ENCODE results near the gene BFSP2.

The BFSP2 gene

DNA sequence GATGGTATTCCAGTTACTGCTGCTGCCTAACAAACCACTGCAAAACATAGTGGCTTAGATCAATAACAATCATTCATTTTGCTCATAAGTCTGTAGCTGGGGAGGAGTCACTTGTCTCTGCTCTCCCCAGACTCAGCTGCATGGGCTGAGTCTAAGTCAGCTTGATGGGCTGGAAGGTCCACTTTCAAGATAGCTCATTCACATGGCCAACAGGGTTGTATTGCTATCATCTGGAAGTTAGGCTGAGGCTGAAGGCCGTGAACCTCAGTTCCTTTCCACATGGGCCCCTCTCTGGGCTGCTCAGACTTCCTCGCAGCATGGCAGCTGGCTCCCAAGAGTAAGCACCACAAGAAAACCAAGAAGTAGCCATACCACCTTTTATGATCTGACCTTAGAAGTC, 28.7 kb upstream of the BFSP2 start:
- ChIA-PET POLR2A (no interaction called here), CTCF (interaction anchor here (1.1 to 2.1 kb wide), 4 partner anchors 9 to 15 kb away, joined by 3 to 6 read pairs (median 4); no protein-coding TSS in a partner anchor)
- DNase-seq (ENCODE audit: extremely low spot score) = no peak
- TF ChIP-seq, protein P1, sequence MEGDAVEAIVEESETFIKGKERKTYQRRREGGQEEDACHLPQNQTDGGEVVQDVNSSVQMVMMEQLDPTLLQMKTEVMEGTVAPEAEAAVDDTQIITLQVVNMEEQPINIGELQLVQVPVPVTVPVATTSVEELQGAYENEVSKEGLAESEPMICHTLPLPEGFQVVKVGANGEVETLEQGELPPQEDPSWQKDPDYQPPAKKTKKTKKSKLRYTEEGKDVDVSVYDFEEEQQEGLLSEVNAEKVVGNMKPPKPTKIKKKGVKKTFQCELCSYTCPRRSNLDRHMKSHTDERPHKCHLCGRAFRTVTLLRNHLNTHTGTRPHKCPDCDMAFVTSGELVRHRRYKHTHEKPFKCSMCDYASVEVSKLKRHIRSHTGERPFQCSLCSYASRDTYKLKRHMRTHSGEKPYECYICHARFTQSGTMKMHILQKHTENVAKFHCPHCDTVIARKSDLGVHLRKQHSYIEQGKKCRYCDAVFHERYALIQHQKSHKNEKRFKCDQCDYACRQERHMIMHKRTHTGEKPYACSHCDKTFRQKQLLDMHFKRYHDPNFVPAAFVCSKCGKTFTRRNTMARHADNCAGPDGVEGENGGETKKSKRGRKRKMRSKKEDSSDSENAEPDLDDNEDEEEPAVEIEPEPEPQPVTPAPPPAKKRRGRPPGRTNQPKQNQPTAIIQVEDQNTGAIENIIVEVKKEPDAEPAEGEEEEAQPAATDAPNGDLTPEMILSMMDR (IDR thresholded peaks at IDR 0.05; ENCODE audit: control extremely low read depth, extremely low read depth, low read depth, missing control alignments) = no peak

GRCh38 chr3:133371676-133372075, 28.2 kb upstream of the BFSP2 start:
- TF ChIP-seq, protein P1 (IDR thresholded peaks at IDR 0.05; ENCODE audit: control extremely low read depth, extremely low read depth, low read depth, missing control alignments) = no peak
- no peak for DNase-seq (ENCODE audit: extremely low spot score)
- ChIA-PET CTCF (interaction anchor here (1.4 to 2.3 kb wide), 3 partner anchors 9 to 13 kb away, joined by 4 to 14 read pairs (median 6); no protein-coding TSS in a partner anchor), POLR2A (no interaction called here)

- TF ChIP-seq, protein P1 (IDR thresholded peaks at IDR 0.05; ENCODE audit: control extremely low read depth, extremely low read depth, low read depth, missing control alignments) = no peak
- CTCF ChIA-PET = interaction anchor here (1.0 to 1.8 kb wide), 5 partner anchors 9 to 644 kb away, joined by 3 to 6 read pairs (median 4); no protein-coding TSS in a partner anchor
Observed at GRCh38 chr3:133374708-133375402, 25.0 kb upstream of the BFSP2 start.

GRCh38 chr3:133375403-133375745, 24.5 kb upstream of the BFSP2 start:
- no peak for DNase-seq (ENCODE audit: extremely low spot score)
- TF ChIP-seq, protein P1 (IDR thresholded peaks at IDR 0.05; ENCODE audit: control extremely low read depth, extremely low read depth, low read depth, missing control alignments) = no peak
- POLR2A ChIA-PET = no interaction called here
- CTCF ChIA-PET = interaction anchor here (1.0 to 1.8 kb wide), 5 partner anchors 8 to 644 kb away, joined by 3 to 6 read pairs (median 4); no protein-coding TSS in a partner anchor

More at GRCh38 chr3:133374708-133375402, 25.0 kb upstream of the BFSP2 start:
- DNase-seq (ENCODE audit: extremely low spot score) = no peak
- POLR2A ChIA-PET = no interaction called here

GRCh38 chr3:133376810-133377209, 23.0 kb upstream of the BFSP2 start:
- TF ChIP-seq, protein P1 (IDR thresholded peaks at IDR 0.05; ENCODE audit: control extremely low read depth, extremely low read depth, low read depth, missing control alignments) = no peak
- no peak for DNase-seq (ENCODE audit: extremely low spot score)
- ChIA-PET POLR2A (no interaction called here), CTCF (interaction anchor here (1.0 to 2.0 kb wide), 5 partner anchors 8 to 650 kb away, joined by 3 to 7 read pairs (median 3); no protein-coding TSS in a partner anchor)

DNA sequence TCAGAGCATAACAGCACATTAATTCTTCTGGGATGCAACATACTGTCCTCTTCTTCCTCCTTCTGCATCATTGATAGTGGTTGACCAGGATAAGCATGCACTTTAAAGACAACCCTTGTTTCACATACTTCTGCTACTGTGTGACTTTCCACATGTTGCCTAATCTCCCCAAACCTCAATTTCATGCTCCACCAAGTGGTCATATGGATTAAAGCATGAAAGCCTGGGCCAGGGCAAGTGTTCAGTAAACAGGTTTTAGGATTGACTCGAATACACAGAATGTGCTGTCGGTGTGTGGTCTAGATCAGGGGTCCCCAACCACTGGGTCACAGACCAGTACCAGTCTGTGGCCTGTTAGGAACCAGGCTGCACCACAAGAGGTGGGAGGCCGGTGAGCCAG, 22.5 kb upstream of the BFSP2 start:
- DNase-seq (ENCODE audit: extremely low spot score) = no peak
- ChIA-PET POLR2A (no interaction called here), CTCF (interaction anchor here (1.4 to 2.0 kb wide), 4 partner anchors 8 to 651 kb away, joined by 3 to 7 read pairs (median 4); no protein-coding TSS in a partner anchor)
- TF ChIP-seq, protein P1 (IDR thresholded peaks at IDR 0.05; ENCODE audit: control extremely low read depth, extremely low read depth, low read depth, missing control alignments) = no peak
